HG02870 (cell line): ENCODE results near the gene SUCLG2.

ENCODE experiments used
- ATAC-seq: cut with Tn5 transposase; IDR thresholded peaks from one replicate; pipeline ENCODE4 v1.9.1; 2021; ENCODE audit warnings: mild to moderate bottlenecking, moderate library complexity; ENCODE audit not compliant: unreplicated experiment

SUCLG2 gene

DNA sequence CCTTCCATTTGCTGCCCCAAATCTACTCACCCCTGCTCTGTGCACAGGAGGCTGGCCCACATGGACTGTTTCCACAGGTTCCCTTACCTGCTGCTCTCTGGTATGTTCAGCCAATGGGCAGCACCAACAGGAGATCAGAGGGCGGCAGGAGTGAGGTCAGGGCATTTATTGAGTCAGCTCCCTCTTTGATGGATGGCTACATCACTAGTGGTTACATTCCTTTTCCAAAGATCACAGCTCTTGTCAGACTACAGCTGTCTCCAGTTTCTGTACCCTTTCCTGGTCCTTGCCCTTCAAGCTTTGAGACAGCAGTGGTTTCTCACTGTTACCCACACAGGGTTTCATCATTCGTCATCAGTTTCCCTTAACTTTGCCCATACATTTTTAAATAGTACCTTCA is 325.1 kb downstream of the SUCLG2 start:
- ATAC-seq: no peak

DNA sequence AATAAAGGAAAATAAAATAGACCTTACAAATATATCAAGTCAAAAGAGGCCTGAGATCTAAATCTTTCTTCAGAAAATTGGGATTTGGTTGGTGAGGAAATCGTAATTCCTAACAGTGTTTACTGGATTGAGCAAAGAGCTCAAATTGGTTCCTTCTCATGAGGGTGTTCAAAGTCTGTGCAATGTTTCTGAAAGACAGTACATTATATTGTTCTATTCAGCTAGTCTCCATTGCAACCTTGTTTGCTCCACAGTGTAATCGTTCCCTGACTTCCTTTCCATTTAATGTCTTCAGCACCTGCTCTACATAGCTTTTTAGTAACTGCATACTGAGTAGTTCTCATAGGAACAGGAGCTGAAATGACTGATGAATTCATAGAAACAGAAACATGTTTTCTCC is 326.8 kb downstream of the SUCLG2 start:
- no peak for ATAC-seq

DNA sequence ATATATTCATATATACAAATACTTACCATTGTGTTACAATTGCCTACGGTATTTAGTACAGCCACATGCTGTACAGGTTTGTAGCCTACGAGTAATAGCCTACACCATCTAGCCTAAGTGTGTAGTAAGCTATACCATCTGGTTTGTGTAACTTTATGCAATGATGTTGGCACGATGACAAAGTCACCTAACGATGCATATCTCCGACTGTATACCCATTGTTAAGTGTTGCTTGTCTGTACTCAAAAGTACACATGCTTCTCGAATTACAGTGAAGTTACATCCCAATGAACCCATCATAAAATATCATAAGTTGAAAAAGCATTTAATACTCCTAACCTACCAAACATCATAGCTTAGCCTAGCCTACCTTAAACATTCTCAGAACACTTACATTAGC is 329.2 kb downstream of the SUCLG2 start:
- no peak for ATAC-seq
